GM18951 (cell line): Measurements from ENCODE around the gene SCAANT1.

Experiments
- POLR2A ChIP-seq: IDR thresholded peaks from 4 replicates; pipeline ENCODE4 v1.6.1; 2011; ENCODE audit warnings: mild to moderate bottlenecking; ENCODE audit not compliant: insufficient read length, insufficient read depth; ENCODE audit errors: extremely low read depth
- in situ Hi-C: fragments of 300-500 bp; cut with MboI; formaldehyde crosslinking; loops from one replicate; pipeline ENCODE4 v1.12.0; 2022; ENCODE audit warnings: low sequenced_read_pairs, mixed read lengths, inconsistent platforms; ENCODE audit not compliant: unreplicated experiment

SCAANT1 gene

DNA sequence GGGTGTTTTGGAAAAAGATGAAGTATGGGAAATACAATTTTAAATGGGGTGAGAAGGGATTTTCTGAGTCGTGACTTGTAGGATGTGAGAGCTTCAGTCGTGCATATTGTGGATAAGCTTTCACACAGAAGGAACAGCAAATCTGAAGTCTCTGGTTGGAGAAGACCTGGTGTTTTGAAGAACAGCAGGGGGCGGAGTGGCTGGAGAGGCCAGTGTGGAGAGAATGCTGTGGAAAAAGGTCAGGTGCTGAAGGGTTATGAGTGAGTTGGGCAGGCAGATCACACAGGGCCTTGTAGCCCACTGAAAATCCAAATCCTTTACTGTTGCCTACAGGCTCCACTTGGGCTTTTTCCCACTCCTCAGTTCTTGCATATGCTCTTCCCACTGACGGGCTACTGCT is 14.1 kb upstream of the SCAANT1 start:
- TF ChIP-seq POLR2A: no peak
- in situ Hi-C loops: no loop called here

DNA sequence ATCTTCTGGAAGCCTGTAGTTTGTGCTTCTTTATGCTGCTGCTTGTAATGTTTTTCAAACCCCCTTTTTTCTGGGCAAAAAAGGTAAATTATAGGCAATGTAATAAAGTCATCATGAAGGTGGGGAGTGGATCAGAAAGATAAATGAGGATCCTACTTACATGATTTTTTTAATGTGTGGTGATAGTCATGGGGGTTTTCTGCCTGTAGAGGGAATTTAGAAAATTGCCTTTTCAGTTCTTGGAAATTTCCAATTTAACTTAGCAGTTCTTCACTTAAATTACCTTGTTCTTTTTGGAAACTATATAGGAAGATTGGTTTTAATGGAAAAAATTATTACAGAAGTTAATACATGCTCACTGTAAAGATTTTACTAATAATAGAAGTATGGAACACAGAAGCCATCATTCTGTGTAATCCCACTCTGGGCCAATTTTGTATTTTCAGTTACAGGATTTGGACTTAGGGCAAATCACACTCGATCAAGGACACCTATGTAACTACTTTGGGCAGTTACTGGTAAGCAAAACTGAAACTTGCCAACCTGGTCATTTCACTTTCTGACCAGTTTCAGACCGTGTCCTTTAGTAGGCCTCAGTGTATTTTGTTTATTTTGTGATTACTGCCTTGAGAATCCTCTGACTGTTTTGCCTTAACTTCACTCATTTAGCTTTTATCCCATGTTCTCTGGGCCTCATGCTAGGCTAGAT is 10.5 kb upstream of the SCAANT1 start:
- no peak for TF ChIP-seq POLR2A
- in situ Hi-C loops: no loop called here

DNA sequence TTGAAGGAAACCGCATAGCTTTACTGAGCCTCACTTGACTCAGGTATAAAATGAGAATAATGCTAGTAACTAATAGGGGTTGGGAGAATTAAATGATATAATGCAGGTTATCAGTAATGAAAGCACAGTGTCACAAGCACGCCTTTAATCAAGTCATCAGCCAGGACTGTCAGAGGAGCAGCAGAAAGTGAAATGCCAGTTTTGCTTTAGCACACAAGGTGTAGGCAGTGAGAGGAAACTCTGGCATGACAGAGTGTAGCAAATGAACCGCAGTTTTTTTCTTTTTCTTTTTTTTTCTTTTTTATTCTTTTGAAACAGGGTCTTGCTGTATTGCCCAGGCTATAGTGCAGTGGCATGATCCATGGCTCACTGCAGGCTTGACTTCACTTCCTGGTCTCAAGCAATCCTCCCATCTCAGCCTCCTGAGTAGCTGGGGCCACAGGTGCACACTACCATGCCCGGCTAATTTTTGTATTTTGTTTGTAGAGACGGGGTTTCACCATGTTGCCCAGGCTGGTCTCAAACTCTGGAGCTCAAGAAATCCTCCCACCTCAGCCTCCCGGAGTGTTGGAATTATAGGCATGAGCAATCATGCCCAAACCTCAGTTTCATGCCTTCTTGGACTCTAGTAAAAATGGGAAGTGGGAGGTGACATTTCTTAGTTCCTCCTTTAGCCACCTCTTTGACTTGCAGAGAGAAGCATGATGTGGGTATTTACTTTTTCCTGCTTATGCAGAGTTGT is 9.7 kb upstream of the SCAANT1 start:
- TF ChIP-seq POLR2A: no peak
- in situ Hi-C loops: no loop called here

DNA sequence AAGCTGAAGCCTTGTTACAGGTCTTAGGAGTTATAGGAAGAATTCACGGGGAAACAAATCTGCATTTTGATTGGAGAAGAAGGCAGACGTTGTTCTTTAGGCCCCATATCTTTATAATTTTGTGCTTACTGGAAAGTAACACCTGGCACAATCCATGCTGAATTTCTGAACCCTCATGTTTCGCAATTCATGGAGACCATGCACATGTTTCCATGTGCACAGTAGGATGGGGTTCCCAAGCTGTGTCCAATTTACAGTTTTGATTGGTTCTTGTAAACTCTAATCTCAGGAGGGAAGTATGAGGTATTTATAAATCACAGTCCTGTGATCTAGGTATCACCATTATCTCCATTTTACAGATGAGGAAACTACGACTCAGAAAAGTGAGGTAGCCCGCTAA is 7.8 kb upstream of the SCAANT1 start:
- in situ Hi-C loops: no loop called here
- no peak for TF ChIP-seq POLR2A

DNA sequence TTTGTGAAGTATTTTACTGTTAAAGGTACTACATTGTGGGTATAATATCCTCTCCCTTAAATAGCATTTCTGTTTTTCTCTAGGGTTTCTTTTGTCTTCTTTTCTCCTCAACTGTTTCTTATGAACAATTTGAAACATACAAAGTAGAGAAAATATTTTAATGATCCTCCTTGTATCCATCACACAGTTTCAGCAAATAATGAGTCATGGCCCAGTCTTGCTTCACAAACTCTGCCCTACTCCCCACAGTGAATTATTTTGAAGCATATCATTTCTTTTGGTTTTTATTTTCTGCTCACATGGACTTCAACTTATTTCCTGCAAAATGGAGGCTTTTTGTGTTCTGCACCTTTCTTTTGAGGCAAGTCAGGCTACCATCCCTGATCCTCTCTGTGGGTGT is 6.1 kb upstream of the SCAANT1 start:
- in situ Hi-C loops: no loop called here

DNA sequence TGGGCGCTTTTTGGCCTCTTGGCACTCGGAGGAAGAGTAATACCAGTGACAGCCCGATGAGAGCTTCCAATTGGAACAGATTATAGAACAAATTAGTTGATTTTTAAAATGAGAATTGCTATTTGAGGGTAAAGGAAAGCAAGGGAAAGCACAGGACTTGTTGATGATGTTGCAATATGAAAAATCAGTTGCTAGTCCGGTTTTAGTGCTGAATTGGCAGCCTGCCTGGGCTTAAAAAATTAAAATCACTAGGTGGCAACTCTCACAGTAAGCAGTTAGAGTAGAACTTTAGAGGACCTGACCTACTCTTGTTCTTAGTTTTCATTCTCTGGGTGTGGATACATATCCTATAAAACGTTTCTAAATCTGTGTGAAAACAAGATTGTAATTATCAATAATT is 2.1 kb upstream of the SCAANT1 start:
- no peak for TF ChIP-seq POLR2A
- in situ Hi-C loops: no loop called here

More for the DNA sequence above, 6.1 kb upstream of the SCAANT1 start:
- no peak for TF ChIP-seq POLR2A

DNA sequence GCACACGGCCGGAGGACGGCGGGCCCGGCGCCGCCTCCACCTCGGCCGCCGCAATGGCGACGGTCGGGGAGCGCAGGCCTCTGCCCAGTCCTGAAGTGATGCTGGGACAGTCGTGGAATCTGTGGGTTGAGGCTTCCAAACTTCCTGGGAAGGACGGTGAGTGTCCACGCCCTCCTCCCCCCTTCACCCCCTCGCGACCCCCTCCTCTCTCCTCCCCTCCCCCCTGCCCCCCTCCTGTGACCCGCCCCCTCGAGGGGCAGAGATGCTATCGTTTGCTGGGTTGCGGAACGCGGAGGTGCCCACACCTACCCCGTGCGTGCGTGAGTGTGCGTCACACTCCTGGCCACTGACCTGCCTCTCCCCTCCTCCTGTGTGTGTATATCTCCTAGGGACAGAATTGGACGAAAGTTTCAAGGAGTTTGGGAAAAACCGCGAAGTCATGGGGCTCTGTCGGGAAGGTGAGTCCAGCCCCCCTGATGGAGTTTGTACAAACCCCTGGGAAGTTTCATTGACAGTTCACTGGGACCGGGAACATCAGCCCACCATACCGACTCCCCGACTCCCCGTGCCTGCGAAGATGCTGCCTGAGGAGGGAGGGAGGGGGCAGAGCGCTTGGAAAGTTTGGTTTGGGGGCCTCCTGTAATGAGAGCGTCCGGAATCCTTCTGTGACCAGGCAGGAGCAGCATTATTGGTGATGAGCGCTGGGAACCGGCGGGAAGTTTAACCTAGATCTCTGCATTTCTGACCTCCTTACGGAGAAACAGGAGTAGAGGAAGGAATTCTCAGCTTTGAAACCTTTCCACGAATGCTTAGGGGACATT is 795 bp upstream of the SCAANT1 start:
- in situ Hi-C loops: no loop called here
- no peak for TF ChIP-seq POLR2A

DNA sequence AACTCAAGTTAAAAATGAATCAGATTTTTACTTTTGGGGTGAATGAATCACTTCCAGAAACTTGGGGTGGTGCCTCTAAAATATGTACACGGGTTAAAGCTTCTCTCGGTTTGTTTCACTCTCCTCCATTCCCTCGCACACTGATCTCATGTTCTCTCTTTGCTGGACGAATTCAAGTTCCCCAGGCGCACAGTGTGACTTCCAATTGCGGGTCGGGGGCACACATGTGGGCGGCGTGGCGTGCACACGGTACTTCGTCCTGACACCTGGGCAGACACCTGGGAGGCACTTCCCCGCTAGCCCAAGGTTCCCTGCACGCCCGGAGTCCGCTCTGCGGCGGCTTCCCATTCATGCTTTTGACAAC is 692 bp downstream of the SCAANT1 start:
- in situ Hi-C loops: no loop called here
- TF ChIP-seq POLR2A: no peak

DNA sequence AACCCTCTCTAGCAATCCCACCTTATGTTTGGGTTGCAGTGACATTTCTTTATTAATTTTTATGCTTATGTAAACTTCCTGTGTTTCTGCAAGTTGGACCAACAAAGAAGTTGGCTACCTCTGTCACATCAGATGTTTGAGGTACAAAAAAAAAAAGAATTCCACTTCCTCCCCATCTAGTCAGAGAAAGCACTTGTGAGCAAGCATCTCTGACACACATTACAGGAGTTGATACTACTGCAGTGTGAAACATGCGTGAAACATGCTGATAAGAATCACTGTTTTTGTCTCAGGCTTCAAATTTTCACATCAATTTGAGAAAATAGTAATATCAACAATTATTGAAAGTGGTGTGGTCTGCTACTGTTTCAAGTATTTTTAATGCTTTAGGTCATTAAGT is 1.3 kb downstream of the SCAANT1 start:
- TF ChIP-seq POLR2A: no peak
- in situ Hi-C loops: no loop called here

DNA sequence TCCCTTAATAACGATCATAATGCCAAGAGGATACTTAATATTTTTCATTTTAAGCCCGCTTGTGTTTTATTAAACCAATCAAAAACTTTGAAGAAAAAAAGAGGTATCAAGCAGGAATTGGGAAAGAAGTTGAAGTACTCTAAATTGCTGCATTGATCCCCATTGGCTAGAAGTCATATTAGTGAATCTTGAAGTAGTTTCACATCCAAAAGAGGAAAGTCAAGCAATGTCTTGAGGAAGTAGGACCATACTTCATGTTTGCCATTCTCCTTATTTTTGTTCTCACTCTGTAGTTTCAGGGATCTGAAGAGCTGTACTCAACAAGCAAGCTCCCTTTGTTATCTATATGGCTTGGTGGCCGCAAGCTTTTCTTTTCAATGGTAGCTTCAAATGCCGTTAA is 2.2 kb downstream of the SCAANT1 start:
- no peak for TF ChIP-seq POLR2A
- in situ Hi-C loops: no loop called here

DNA sequence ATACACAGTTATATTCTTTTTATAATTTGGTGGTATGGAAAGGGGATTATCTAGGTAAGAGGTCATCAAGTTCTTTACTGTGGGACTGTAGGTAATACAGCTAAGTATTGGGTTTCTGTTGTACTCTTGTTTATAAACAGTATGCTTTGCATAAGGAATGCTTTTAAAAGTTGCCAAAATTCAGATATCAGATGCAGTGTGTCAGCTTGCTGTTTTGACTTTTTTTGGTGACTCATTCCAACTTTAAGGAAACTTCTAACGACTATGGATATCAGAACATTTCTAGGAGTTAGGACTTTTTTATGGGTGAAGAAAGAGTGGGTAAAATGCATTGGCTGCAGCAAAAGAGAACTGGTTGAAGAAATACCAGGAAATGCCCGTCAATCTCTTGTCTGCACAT is 2.8 kb downstream of the SCAANT1 start:
- no peak for TF ChIP-seq POLR2A
- in situ Hi-C loops: no loop called here

DNA sequence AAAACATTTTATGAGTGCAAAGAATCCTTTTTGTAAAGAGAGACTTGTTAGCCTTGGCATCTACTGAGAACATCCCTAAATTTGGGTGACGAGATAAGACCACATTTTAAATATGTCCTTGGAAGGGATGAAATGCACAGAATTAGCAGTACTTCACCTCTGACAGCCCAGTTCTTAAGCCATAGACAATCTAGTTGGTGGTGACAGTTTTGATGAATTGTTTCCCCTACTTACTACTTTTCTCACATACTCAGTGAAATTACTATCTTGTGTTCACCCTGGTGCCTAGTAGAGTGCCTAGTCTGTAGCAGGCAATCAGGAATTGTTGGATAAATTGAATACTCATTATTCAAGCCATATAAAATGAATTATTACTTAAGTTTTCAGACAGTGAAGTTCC is 3.4 kb downstream of the SCAANT1 start:
- in situ Hi-C loops: no loop called here
- no peak for TF ChIP-seq POLR2A

DNA sequence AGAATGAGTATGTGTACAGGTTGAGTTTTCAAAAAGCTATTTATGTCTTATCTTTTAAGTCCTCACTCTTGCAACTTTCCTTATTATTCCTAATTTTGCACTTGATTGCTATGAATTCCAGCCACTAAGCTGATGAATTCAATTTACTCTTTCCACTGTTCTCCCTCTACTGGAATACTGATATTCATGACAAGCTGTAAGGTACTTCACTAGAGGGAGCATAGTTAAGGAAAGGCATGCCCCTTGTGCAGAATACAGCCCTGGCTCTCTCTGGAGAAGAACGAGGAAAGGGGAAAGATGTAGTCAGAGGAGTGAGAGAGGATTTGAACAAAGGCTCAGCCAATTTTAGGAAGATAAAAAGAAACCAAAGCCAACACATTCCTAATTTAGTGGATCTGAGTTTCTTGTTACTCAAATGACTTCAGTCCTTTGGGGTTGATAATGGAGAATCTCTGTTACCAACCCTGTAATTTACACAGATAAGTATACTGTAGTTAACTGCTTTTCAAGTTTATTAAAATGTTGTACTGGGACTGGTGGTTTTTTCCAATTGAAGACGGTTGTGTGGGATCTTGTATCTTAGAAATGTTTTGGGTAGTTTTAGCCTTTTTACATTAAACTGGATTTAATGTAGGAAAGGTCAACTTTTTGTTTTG is 4.0 kb downstream of the SCAANT1 start:
- TF ChIP-seq POLR2A: no peak
- in situ Hi-C loops: no loop called here
